NCI-H1105 (cell line): ENCODE results near the gene COL27A1.

Experiments used
- DNase-seq: peaks from one replicate; lab custom pipeline; 2025; lab: John Stamatoyannopoulos, UW

Gene COL27A1

GRCh38 chr9:114247077-114247476 lies 91.7 kb downstream of the COL27A1 start:
- DNase-seq, result no peak

DNA sequence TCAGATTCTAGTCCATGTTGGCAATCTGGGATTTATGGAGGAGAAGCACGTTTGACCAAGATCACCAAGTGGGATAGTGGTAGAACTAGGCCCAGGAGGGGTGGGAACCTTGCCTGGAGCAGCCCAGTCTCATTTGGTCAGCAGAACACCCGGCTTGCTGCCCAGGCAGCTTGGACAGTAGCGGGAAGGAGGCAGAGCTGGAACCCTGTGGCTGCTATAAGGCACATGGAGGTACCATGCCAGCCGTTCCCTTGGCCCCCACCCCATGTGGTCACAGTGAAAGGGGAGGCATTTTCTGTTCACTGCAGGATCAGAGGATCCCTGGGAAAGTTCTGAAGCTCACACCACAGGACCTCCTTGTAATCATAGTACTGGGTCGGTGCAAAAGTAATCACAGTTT lies 92.2 kb downstream of the COL27A1 start:
- DNase-seq, result no peak

DNA sequence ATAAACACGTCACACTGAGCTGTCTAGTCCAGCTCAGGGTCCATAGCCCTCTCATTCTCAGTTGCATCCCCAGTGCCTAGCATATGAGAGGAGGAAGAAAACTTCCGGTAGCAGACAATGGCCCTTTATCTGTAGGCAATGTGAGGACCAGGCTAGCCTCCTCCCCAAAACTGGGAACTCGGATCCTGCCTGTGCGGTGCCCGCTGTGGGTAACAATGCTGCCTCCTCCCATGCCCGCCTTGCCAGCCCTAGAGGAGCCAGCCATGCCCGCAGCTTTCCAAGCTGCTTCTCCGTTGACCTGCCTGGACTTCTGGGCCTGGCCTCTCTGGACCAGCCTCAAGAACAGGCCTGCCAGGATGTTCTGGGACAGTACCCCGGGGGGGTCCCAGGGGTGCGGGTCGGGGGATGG lies 93.0 kb downstream of the COL27A1 start:
- DNase-seq, result no peak

- DNase-seq, result no peak
These were observed 94.3 kb downstream of the COL27A1 start for GRCh38 chr9:114249424-114250234.

GRCh38 chr9:114250235-114250568 lies 94.9 kb downstream of the COL27A1 start:
- DNase-seq, result peak; percentile 16

DNA sequence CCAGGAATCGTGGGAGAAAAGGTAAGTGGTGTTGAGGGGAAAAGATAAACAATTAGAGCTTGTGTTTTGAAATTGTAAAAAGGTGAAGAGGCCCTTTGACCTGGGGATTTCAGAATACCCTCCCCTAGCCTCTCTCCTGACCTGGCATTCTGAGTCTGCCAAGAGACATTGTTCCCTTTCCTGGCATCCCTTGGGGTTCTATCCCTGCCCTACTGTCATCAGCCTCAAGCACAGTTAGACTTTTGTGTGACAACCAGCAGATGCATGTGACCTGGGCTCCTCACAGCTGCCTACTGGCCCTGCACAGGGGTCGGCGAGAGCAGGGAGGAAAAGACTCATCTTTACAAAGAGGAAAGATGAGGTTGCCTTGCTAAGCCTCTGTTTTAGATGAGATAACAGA lies 95.3 kb downstream of the COL27A1 start:
- no peak for DNase-seq

GRCh38 chr9:114252394-114252793 lies 97.1 kb downstream of the COL27A1 start:
- DNase-seq, result no peak

GRCh38 chr9:114256827-114257328 lies 101.5 kb downstream of the COL27A1 start:
- DNase-seq, result no peak

DNA sequence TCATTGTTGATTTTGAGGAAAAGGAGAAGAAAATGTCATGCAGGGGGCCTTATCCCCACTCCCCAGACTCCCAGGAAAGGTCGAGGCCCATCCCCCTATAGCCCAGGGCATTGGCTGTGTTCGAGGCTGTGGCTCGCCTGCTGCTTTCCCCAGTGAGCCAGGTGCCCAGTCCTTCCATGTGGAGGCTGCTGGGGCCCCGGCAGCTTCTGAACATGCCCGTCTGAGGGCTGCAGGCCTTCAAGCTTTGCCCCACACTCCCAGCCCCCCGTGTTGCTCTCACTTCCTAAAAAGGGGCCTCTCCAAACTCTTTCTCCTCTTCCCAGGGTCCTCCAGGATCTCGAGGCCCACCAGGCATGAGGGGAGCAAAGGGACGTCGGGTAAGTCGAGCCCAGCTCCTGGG lies 102.9 kb downstream of the COL27A1 start:
- no peak for DNase-seq

DNA sequence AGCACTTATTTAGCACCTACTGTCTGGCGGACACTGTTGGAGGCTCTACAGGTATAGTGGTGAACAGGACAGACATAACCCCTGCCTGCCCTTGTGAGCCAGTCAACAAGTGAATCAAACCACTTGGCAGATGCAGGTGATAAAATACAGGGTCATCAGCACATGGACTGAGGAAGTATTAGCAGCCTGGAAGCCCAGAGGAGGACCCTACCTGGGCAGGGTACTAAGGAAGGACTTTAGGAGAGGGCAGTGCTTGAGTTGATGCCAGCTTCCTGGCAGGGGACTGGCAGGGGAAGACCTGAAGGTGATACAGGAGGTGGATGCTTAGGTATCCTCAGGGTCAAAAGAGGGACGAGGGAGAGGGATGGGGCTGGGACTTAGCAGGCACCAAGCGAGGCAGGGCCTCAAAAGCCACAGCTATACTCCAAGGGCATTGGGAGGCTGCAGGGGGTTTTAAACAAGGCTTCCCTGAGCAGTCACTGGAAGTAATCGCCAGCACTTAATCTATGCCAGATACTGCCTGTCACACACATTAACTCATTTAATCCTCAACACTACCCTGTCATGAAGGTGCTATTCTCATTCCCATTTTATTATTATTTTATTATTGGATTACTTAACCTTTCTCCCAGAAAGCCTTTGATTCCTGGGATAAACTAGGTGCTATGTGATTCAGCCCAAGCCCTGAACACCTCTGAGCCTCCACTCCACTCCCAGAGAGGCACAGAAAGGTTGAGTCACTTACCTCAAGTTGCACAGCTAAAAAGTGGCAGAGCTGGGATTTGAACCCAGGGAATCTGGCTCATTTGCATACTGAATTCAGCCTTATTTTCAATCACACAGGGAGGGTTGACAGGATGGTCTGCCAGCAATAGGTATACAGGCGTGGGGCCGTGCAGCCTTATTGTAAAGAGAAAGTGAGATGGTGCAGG lies 103.8 kb downstream of the COL27A1 start:
- DNase-seq, result no peak

DNA sequence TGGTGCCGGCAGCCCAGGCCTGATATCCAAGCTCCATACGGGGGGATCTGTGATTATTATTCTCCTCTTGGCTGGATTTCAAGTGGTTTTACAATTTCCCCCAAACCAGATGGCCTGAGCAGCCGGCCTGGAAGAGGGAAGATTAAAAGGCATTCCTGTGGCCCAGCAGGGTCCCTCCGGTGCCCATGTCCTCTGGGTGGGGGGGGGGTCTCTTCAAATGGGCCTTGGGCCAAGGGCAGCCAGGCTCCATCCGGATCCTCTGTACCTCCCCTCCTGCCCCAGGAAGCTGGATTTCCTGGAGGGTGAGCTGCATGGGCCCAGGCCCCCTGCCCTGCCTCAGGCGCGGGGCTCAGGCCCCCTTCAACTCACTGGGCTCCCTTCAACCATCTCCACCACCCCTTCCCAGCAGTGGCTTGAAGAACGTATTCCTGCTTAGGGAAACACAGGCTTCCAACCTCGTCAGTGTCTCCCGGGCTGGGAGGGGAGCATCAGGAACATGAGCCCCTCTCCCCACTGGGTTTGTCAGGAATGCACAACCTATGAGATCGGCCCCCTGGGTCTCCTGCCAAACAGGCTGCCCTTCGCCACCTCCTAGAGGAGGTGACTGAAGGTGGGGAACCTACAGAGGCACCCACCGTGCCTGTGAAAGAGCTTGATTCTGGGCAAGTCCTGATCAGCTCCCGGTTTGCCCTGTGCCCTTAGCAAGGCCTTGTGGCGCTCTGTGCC lies 104.6 kb downstream of the COL27A1 start:
- no peak for DNase-seq

DNA sequence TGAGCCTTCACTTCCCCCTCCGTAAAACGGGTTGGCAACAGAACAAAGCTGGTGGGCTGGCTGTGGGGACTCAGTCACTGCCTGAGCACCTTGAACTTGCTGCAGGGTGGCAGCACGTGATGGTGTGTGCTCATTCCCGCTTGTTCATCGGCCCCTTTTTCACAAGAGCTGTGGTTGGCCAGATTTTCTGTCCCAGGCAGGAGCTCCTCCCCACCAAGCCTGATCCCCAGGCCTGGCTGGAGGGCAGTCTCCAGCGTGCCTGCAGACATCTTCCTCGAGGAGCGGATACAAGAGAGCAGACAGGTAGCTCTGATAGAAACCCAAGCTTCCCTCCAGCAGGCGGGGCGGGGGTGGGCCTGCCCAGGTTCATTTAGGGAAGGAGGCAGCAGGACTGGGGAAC lies 105.7 kb downstream of the COL27A1 start:
- no peak for DNase-seq

DNA sequence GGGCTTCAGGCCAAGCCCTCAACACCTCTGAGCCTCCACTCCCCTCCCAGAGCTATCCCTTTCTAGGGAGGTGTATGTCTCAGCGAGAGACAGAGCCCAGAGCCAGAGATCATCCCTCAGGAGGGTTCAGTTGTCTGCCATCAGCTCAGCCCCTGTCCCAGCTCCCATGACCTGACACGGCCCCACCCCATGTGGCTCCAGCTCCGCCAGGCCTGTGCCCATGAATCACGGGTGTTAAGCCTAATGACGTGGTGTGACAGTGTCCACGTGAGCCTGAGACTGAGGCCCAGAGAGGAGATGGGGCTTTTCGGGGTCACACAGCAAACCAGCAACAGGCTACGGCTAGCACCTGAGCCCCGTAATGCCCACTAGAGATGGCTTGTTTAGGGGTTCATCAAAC lies 106.7 kb downstream of the COL27A1 start:
- no peak for DNase-seq

GRCh38 chr9:114263853-114264510 lies 108.6 kb downstream of the COL27A1 start:
- DNase-seq, result no peak

GRCh38 chr9:114264806-114265550 lies 109.6 kb downstream of the COL27A1 start:
- DNase-seq, result no peak

DNA sequence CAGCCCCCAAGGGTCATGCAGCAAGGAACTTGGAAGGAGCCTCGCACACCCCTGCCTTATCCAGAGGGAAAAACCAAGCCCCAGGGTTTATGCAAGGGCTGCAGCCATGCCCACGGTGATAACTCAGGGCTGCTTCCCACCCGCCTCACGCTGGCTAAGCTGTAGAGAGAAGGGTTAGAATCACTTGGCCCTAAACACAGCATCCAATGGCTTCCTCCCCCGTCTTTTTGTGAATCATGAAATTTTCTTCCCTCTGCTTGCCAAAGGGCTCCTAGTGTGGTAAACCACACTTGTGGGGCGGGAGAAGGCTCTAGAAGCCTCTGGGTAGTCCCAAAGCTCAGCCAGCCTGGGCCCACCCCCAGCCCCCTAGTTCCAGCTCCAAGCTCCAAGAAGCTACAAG lies 111.6 kb downstream of the COL27A1 start:
- no peak for DNase-seq

DNA sequence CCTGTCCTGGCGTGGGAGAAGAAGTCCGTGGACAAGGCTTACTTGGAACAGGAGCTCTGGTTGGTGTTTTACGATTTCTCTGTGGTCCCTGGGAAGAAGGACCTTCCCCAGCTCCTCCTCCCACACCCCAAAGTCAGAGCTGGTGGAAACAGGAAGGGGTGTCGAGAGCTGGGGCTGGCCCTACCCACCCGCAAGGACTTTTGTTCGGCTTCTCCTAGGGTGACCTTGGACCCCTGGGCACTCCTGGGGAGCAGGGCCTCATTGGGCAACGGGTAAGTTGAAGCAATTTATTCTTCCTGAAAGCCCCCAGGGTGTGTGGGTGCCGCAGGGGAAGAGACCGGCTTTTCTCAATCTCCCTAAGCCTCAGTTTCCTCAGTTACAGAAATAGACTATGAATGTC lies 113.7 kb downstream of the COL27A1 start:
- DNase-seq, result no peak

DNA sequence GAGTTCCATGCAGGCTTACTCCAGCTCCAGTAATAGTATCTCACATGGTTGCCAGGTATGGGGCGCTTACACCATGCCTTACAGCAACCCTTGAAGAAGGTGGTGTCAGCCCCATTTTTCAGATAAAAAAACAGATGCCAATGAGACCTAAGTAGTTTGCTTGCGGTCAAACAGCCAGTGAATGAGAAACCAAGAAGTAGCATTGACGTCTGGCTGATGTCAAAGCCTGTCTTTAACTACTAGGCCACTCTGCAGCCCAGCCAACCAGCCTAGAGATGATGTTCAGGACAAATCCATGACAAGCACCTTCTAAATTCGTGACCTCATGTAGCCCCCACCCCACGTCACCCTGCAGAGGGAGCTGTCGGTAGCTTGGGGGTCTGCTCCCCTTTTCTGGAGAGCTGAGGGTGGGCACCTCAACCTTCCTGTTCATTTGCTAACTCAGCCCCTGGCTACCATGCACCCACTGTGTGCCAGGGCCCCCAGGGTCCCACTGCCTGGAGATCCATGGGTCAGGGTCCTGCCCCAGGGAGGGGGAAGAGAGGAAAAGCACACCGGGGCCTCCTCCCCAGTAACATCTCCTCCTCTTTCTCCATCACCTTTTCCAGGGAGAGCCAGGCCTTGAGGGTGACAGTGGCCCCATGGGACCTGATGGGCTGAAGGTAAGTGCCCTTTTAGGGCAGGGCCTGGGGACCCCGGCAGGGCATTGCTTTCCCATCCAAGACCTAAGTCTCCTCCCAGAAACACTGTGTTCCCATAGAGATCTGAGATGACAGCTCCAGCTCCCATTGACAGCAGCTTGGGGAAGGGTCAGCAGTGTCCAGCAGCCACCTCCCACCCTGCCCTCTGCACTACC lies 115.0 kb downstream of the COL27A1 start:
- no peak for DNase-seq

DNA sequence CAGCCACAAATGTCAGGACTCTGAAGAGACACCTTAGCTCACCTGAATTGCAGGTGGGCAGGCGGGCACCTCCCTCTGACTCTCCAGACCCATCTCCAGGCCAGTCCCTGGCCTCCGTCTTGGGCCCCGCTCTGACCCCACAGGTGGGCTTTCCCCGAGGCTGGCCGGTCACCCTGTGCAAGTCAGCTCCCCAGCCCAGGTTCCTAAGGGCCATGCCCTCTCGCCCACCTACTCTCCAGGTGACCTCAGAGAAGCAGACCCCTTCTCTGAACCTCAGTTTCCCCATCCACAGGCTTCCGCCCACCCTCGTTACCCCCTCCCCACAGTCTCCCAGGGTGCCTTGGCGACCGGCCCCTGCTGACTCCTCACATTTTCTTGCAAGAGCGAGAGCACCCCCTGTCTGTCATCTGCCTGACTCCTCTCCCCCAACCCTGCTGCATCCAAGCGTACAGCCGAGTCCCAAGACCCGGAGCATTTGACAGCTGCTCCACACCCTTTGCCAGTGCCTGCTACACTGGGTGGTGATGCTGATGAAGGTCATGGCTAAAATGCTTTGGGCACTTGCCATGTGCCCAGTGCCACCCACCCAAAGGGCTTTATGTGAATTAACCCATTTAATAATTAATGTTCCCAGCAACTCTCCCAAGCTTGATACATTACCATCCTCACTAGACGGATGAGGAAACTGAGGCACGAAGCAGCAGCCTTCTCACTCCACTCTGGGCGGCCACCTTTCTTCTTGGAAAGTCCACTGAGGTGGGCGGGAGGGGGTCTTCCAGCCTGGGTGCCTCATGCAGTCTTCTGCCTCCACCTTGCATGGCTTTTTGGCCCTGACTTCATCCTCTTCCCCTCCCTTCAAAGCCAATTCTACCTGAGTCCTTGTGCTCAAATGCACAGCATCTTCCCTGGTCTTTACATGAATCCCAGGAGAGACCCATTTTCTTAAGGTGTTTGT lies 116.5 kb downstream of the COL27A1 start:
- no peak for DNase-seq
